Astrocyte (in vitro differentiated cells and primary cell): ENCODE results near the gene DOC2A.

Experiments used
- CTCF ChIP-seq: IDR thresholded peaks from 2 replicates; pipeline ENCODE4 v1.5.1; 2011; ENCODE audit warnings: low read depth, mild to moderate bottlenecking, inconsistent platforms, low read length, moderate library complexity; ENCODE audit not compliant: insufficient read depth
- EZH2 ChIP-seq: IDR thresholded peaks from 2 replicates; pipeline ENCODE4 v1.6.1; 2012; ENCODE audit warnings: mild to moderate bottlenecking, low read length, inconsistent platforms; ENCODE audit not compliant: insufficient read depth

GRCh38 chr16:30032083-30032819, 21.4 kb upstream of the DOC2A start:
- peak; percentile 78 for TF ChIP-seq CTCF
- TF ChIP-seq EZH2 = no peak
